HG02840 (cell line): ENCODE results near the gene BORCS5.

Experiments used
- ATAC-seq: cut with Tn5 transposase; IDR thresholded peaks from one replicate; pipeline ENCODE4 v1.9.1; 2021; ENCODE audit warnings: mild to moderate bottlenecking, moderate library complexity, moderate number of reproducible peaks; ENCODE audit not compliant: unreplicated experiment, low FRiP score

The BORCS5 gene

DNA sequence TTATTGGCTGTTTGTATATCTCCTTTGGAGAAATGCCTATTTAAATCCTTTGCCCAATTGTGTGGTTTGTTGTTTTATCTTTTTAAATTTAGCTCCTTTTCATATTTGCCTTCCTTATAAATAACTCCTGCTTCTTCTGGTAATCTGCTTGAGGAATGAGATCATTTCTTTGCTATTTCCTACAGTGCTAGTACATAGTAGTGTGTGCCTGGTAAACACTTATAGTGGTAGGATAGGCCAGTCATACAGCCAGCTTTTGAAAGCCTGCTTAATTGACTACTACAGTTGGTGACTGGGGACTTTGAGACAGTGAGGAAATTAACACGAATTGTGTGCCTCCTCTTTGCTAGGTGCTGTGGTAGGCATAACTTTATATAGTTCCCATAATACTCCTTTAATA lies 68.7 kb downstream of the BORCS5 start:
- ATAC-seq = no peak

DNA sequence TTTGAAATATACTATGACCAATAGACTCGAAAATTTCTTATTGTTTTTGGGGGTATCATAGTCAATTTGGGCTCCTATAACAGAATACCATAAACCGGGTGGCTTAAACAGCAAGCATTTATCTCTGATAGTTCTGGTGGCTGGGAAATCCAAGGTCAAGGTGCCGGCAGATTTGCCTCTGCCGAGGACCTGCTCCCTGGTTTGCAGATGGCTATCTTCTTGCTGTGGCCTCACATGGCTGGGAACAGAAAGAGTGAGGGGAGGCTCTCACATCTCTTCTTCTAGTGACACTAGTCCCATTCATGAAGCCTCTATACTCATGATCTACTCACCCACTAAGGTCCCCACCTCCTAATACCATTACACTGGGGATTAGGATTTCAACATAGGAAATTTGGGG lies 70.7 kb downstream of the BORCS5 start:
- no peak for ATAC-seq

DNA sequence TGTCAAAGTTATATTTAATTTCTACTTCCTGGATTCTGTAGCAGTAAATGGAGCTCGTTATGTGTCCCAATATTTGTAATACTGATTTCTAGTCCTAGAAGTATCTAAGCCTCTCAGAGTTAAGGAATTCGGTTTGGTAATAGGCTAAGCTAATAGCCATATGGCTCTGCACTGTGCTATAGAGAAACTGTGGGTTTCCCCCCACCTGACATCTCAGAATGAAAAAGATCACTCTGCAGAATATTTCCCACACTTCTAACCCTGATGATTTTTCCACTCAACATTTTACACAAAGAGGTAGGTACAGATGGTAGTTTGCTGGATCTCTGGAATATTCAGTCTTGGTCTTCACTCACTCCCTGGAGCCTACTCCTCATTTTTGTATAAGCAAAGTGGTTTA lies 71.2 kb downstream of the BORCS5 start:
- no peak for ATAC-seq

DNA sequence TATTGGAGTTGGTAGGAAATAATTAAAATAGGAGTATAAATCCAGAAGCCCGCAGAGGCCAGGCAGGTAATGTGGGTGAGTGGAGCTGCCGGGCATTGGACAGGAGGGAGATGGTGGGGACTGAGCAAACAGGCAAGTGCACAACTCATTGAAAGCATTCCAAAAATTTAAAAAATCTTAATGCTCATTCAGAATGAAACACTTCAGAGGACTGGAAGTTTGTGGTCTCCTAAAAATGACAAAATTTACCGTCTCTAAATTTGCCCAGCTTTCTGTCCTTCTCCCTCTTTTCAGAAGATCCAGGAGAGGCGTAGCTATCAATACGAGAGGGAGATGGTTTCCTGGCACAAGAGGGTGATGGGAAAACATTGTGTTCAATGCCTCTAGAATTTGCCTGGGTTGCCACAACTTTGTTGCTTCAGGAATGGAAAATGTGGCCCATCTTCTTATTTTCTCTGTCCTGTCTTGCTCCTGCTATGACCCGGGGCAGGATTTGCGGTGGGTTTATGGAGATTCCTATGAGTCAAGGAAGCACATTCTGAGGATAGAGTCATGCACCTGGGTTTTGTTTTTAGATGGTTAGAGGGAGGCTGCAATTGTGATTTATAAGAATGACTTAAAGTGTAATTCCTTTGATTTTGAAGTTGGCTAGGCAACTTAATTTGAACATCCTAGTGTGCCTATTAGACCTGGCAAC lies 72.2 kb downstream of the BORCS5 start:
- ATAC-seq = no peak

DNA sequence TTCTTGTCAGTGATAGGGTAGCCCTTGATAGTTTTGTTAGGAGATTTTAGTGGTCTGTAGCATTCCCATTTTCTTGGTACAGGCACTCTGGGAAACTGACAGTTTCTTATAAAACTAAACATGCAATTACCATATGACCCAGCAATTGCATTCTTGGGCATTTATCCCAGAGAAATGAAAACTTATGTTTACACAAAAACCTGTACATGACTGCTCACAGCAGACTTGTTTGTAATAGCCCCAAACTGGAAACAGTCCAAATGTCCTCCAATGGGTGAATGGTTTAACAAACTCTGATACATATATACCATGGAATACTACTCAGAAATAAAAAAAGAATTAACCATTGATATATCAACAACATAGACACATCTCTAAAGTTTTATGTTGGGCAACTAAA lies 75.5 kb downstream of the BORCS5 start:
- no peak for ATAC-seq

DNA sequence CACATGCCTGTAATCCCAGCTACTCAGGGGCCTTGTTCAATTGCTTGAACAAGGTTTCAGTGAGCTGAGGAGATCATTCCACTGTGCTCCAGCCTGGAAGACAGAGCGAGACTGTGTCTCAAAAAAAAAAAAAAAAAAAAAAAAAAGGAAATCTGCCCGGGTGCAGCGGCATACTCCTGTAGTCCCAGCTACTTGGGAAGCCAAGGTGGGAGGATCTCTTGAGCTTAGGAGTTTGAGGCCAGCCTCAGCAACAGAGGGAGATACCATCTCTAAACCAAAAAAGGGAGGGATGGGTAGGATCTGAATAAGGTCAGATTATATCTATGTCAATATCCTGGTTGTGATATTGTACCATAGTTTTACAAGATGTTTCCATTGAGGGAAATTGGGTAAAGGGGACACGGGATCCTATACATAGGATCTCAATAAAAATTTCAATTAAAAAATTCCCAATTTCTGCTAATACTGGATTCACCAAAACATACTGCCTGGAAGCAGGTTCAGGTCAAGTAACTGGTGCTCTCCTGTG lies 76.4 kb downstream of the BORCS5 start:
- no peak for ATAC-seq

DNA sequence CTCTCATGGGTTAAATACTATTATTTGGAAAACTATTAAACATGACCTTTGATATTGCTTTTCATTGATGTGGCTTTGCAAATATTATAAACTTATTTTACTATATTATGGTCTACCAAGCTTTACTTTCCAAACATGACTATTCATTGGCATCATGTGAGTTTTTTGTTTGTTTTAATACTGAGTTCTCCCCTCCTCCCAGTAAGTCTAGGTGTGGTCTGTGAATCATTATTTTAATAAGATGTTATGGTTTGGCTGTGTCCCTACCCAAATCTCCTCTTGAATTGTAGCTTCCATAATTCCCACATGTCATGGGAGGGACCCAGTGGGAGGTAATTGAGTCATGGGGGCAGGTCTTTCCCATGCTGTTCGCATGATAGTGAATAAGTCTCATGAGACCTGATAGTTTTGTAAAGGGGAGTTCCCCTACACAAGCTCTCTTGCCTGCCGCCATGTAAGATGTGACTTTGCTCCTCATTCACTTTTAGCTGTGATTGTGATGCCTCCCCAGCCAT lies 80.0 kb downstream of the BORCS5 start:
- ATAC-seq = no peak

DNA sequence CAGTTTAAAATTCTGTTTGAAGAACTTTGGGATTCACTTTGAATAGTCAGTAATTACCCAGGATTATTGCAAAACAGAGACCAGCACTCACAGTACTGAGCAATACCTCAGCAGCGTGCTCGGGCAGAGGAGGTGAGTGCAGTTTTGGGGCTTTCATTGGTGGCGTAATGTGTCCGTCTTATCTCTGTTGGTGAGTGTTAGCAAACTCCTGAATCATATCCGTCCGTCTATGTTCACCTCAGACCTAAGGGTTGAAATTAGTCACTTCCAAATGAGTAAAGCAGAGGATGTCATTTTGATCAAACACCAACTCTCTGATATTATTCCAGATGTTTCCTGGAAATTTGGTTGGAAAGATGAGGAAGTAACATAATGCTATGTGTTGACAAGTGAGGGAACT lies 82.8 kb downstream of the BORCS5 start:
- no peak for ATAC-seq

DNA sequence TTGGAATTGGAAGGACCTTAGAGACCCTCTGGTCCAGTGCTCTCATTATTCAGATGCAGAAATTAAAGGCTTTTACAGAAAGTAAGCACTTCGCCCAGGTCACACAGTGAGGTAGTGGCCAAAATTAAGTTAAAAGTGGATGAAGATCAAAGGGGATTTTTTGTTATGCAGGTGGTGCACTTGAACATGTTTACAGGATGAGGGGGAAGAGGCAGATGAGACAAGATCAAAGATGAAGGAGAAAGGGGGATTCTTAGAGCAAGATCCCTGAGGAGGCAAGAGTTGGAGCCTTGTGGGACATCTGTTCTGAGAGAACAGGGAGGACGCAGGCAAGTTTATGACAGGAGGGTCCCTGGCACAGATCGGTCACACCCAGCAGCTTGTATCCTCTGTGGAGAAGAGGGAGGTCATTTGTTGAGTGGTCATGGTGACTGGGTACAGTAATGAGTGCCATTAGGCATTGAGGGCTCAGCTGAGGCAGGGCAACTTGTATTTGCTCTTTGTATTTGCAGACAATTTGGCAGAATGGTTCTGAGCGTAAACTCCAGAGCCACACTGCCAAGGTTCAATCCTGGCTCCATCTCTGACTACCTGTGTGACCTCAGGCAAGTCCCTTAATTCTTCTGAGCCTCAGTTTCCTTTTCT lies 84.0 kb downstream of the BORCS5 start:
- no peak for ATAC-seq

DNA sequence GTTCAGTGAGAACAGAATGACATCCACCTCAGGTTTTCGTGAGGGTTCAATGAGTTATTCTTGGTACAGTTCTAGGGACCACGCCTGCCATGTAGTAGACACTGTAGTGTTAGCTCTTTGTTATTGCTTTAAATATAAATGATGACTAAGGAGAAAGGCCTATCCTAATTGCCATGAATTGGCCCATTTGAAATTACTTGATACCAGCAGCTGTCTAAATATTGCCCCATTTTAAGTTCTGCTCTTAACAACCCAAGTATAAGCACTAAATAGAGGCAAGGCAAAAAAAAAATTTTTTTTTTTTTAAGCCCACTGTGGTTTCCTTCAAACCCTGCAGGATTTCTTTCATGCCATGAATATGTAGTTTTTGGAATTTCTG lies 84.5 kb downstream of the BORCS5 start:
- ATAC-seq = no peak

DNA sequence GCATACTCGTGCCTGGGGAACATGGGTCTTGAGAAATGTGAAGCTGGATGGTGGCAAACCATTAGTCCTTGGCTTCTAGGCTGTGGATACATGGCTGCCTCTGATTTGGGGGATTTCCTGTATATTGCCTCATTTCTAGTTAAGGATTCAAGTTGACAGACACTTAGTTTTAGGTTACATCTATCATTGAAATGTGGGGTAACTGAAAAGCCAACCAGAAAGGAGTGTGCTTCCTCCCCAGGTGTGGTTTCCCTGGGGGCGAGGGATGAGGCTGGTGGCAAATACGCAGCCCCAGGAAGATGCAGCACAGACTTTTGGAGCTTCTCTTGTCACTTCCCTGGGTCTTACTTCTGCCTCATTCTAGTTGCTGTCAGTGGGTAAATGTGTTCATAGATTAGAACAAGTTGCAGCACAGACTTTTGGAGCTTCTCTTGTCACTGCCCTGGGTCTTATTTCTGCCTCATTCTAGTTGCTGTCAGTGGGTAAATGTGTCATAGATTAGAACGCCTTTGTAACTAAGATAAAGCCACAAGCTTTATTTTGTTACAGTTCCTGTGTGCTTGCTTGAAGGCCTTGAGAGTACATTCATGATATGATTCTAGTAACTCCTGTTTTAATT lies 85.1 kb downstream of the BORCS5 start:
- ATAC-seq = no peak

DNA sequence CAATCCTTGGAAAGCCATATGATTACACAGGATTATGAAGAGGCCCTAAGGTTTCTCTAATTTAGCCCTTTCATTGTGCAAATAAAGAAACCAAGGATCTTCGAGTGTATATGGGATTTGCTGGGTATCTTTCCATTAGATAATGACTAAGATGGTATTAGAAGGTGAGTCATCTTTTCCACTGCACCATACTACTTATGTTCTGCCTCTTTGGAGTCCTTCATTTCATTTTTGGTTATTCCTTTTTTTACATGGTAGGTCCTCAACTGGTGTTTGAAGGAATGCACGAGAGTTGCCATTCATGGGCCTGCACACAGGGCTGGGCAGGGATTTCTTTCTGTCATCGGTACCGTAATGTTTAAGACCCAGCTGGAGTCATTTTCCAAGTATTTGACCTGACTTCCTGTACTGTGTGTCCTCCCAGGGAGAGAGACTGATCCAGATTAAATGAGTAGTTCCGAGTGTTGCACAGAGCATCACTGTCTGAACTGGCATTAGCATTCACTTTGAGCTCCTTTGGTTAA lies 85.7 kb downstream of the BORCS5 start:
- ATAC-seq = no peak

DNA sequence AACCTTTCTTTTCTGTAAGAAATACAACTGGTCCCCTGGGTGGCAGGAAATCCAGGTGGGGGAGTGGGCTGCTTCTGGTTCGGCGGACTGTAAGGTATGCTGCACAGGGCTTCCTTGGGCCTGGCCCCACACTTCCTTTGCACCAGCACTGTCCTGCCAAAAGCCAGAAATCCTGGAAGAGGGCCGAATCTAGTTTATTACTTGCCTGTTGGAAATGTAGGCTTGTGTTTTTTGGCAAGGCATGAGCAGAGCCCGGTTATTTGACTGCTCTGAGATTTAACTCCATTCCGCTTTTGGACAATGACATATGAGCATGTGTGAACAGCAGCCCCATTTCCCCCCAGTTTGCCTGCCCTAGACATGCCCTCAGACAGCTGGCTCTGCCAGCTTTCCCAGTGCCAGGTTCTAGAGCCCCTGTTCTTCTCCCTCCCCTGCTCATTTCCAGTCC lies 86.6 kb downstream of the BORCS5 start:
- no peak for ATAC-seq

DNA sequence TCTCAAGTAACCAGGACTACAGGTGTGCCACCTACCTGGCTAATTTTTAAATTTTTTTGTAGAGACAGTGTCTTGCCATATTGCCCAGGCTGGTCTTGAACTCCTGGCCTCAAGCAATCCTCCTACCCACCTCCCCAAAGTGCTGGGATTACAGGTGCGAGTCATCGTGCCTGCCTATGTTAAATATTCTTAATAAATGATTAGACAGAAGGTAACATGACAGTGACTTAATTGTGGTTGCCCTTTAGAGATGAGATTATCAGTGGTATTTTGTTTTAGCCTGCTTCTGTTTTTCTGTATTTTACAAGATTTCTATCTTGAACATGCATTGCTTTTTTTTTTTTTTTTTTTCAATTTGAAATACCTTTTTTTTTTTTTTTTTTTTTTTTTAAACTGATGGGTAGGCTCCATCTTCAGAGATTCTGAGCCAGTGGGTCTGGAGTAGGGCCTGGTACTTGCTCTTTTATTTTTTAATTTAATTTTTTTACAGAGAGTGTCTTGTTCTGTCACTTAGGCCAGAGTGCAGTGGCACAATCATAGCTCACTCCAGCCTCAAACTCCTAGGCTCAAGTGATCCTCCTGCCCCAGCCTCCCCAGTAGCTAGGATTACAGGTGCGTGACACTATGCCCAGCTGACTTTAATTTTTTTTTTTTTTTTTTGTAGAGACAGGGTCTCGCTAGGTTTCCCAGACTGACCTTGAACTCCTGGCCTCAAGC lies 88.4 kb downstream of the BORCS5 start:
- ATAC-seq = no peak

DNA sequence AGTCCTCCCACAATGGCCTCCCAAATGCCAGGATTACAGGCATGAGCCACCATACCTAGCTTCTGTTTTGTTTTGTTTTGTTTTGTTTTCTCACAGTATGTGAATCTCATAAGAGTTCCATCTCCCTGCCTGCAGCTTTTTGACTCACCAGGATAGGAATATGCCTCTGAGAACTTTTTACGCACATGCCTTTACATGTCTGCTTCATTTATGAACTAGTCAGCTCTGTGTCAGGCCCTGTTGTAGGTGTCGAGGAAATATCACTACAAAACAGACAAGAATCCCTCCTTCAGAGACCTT lies 89.0 kb downstream of the BORCS5 start:
- ATAC-seq = no peak

DNA sequence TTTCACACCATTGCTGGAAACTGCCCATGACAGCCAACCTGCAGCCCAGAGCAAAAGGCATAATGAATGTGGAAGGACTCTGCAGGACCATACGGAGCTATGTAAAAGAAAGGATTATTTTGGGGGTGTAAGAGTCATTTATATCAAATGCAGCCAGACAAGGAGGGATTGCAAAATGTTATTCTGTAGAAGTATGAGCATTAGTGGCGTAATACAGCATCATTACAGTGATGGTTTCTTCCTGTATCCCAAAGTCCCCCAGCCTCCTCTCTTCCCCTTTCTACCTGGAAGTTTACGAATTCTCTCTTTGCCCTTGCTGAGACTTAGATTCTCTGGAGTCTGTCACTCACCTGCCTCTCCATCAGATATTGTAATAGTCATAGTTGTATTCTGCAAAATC lies 89.9 kb downstream of the BORCS5 start:
- no peak for ATAC-seq

DNA sequence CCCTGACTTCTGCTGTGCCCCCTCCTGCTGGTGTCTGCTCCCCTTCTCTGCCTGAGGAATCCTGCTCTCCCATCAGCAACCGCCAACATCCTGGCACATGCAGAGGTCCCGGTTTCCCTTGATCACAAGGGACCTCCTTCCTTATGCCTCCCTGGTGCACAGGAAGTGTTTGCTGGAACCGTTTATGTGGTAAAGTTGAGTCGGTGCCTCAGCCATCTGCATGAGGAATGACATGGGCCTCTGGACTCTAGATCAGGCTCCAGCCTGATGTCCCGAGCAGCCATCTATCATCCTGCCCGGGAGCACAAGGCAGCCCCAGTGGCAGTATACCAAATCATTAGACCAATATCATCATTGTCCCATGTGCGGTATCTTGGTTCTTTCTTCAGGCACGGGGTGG lies 90.4 kb downstream of the BORCS5 start:
- ATAC-seq = no peak

DNA sequence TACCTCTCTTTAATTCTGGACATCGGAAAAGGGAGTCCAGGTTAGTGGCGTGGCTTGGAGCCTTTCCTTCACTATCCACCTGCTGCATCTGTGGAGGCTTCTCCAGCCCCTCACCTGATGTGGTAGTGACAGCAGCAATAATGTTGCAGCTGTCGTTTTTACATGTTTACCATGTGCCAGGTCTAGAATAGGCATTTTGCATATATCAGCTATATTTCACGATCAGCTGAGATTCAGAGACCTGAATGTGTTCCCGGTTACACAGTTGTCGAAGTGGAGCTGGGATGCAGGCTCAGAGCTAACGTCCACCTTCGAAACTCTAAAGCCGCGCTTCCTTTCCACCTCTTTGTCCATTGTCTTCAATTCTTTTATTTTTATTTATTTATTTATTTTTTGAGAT lies 91.0 kb downstream of the BORCS5 start:
- no peak for ATAC-seq

DNA sequence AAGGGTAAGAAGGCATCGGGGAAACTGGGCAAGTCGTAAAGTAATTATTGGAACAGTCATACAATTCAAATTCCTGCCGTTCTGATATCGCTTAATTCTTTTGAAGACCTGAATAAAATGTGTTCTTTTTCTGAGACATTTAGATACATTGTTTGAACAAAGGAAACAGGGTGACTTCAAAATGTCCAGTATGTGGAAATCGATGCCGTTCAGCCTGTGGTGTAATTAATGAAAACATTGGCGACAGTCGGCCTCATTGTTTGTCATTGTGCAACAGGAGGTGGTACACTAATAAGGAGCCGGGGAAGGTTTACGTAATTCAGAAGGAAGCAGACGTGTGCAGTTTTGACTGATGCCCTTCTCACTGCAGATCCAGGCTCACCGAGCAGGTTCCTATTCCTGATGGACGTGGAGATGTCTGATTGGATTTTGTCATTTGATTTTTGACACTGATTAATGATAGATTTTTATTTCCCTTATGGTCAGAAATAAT lies 92.7 kb downstream of the BORCS5 start:
- no peak for ATAC-seq

DNA sequence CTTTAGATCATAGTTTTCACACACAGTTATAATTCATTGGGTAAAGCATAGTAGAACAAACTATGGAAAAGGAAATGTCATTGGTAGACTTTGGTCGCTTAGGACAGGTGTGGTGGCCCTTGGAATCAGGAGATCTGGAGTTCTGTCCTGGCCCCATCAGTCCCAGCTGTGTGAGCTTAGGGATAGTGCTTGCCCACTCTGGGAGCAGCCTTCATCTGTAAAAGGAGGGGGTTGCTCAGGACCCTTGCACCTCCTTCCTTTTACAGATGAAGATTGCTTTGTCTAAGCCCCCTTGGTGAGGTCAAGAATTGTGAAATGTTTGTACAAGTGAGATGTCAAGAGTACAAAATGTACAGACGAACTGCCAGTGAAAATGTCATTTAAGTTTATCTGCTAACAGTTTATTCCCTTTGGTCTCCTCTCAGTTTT lies 93.2 kb downstream of the BORCS5 start:
- ATAC-seq = no peak

DNA sequence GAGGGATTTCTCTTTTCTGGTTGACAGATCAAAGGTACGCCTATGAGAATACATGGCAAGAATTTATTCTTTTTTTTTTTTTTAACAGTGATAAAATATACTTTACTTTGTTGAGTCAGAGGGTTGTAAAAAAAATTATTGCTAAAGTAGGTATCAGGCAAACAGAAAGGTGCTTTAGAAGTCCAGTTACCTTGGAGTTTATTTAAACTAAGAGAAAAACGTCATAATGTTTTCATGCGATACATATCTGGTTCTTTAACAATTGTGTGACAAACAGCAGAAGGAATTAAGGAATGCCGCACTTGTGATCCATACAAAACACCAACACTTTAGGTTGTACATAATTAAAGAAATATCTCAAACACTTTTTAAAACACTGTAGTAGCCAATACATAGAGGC lies 94.2 kb downstream of the BORCS5 start:
- no peak for ATAC-seq
